Measurements from ENCODE around the gene CRADD.

CRADD gene

DNA sequence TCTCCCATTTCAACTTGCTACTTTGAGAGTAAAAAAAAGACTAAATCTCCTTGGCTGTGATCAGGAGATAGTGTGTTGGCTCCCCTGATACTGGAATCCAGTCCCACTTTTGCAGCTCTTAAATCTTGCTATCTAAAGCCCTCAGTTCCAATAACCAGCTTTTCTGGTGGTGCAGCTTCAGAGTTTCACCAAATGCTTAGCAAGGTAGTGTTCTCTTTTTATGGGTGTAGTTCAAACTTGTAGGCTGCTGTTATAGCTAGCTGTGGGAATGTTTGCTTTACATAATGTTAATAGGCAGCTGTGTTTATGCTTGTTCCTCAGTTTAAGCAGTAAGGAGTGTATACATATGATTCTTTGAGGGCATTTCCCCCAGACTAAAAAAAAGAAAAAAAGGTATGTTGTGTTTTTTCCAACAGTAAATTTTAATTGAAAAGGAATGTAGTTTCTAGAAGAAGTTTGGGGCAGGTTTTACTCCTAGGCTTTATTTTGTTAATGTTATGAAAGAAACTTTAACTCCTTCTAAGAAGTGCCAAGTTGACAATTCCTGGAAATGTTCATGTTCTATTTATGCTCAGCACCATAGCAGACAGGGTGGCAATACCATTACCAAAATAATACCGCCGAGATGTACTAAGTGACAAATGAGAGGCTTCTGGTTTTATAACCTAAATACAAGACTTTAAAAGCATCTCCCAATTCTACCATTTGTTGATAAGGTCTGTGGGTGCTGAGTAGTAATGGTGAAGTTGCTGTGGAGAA lies 12.1 kb downstream of the CRADD start:
- no peak for DNase-seq (ENCODE audit: low read depth)
- TF ChIP-seq, protein P1, sequence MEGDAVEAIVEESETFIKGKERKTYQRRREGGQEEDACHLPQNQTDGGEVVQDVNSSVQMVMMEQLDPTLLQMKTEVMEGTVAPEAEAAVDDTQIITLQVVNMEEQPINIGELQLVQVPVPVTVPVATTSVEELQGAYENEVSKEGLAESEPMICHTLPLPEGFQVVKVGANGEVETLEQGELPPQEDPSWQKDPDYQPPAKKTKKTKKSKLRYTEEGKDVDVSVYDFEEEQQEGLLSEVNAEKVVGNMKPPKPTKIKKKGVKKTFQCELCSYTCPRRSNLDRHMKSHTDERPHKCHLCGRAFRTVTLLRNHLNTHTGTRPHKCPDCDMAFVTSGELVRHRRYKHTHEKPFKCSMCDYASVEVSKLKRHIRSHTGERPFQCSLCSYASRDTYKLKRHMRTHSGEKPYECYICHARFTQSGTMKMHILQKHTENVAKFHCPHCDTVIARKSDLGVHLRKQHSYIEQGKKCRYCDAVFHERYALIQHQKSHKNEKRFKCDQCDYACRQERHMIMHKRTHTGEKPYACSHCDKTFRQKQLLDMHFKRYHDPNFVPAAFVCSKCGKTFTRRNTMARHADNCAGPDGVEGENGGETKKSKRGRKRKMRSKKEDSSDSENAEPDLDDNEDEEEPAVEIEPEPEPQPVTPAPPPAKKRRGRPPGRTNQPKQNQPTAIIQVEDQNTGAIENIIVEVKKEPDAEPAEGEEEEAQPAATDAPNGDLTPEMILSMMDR (IDR thresholded peaks at IDR 0.05; ENCODE audit: low read length, missing control alignments), result no peak

DNA sequence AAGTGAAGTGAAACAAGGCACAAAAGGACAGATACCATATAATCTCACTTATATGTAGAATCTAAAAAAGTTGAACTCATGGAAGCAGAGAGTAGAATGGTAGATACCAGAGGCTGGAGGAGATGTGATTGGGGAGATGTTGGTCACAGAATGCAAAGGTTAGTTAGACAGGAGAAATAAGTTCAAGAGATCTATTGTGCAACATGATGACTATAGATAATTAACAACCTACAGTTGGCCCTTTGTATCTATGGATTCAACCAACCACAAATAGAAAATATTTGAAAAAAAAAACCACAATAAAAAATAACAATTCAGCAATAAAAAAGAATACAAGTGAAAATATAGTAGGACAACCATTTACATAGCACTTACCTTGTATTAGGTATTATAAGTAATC lies 19.3 kb downstream of the CRADD start:
- H3K4me3 ChIP-seq (replicated peaks; ENCODE audit: low read depth, low read length), result no peak overlapping the region
- TF ChIP-seq, protein P1 (IDR thresholded peaks at IDR 0.05; ENCODE audit: low read length, missing control alignments), result no peak
- no peak for DNase-seq (ENCODE audit: low read depth)

More for the DNA sequence above, 12.1 kb downstream of the CRADD start:
- H3K4me3 ChIP-seq (replicated peaks; ENCODE audit: low read depth, low read length), result no peak overlapping the region

DNA sequence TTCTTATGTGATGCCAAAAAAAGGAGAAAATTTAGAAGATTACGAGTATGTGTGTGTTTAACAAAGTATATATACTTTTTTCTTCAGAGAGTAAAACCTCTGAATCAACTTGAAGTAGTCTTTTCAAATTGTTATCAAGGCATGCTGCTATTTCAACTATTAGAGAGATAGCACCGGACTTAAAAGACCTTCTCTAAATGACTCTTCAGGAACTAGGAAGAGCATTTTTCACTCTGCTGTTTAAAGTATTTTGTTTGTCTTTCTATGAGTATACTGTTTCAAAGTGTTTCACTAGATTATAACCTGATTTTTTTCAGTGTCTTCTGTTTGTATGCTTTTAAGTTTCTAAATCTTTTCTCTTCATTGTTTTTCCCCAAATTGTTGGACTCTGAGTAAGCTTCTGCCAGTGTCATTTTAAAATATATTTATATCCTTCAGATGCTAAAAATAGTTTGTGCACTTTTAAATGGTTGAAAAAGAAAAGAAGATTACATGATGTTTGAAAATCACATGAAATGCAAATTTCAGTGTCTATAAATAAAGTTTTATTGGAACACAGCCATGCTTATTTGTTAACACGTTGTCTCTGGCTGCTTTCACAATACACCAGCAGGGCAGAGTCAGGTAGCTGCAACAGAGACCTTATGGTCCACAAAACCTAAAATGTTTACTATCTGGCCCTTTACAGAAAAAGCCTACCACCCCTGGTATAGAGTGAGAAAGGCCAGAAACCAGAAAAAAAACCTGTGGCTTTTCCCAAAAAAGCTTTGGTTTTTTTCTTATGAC lies 21.3 kb downstream of the CRADD start:
- TF ChIP-seq, protein P1 (IDR thresholded peaks at IDR 0.05; ENCODE audit: low read length, missing control alignments), result no peak
- no peak overlapping the region for H3K4me3 ChIP-seq (replicated peaks; ENCODE audit: low read depth, low read length)
- DNase-seq (ENCODE audit: low read depth), result peak; percentile 25

DNA sequence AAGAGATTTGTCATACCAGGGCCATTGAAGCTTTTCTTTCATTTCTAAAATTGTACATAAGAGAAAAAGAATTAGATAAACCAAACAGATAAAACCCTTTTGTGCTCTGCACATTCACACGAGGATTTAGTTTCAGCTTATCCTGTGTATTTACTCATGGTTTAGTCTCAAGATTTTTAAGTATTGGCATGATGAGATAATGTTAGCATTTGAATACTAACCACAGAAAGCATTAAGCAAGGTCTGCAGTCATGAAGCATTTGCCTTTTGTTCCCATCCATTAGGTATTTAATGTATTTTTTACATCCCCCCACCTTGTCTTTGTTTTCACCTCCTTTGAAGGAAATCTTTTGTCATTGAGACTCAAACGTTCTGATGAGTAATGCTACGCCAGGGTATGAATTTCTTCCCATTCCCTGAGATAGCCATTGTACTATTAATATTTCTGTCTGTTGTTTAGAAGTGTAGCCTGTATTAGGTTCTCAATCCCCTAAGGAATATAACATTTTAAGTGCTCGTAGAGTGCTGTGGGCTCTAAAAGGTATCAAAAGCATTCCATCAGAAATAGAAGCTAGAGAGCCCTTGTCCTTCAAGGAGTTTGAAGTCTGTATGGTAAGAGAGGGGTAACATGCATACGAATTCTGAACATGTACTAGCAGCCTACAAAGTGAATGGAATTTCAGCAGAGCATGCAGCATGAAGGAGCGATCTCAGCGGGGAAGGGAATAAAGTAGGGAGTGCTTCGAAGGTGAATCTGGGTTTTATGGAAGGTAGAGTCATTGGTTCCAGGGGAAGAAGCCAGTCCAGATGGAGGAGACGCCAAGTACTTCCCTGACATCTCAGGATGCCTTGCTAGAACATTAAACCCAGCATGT lies 22.3 kb downstream of the CRADD start:
- TF ChIP-seq, protein P1 (IDR thresholded peaks at IDR 0.05; ENCODE audit: low read length, missing control alignments), result no peak
- no peak overlapping the region for H3K4me3 ChIP-seq (replicated peaks; ENCODE audit: low read depth, low read length)
- DNase-seq (ENCODE audit: low read depth), result peak; percentile 56

DNA sequence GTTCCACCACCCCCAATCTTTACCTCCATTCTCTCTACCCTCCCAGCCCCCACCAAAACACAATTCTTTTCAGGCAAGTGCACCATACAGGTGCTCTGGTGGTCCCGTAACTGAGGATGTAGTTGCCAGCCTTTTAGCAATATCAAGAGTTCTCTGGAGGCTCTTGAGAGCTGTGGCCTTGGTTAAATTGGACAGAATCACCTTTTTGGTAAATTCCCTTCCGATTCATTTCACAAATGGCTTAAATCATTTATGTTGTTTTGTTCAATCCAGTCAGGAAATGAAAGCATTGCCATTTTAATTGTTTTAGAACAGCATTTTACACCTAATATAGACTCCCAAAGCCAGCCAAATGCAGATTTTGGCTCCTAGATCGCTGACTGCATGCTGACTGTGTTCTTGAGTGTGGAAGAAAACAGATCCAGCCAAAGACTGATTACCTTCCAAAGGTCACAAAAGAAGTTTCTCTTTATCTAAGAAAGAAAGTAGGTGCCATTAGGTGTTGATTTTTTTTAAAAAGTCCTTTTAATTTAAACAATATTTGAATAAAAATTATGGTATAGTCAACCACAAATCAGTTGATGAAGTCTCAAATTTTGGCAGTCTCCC lies 25.6 kb downstream of the CRADD start:
- DNase-seq (ENCODE audit: low read depth), result no peak
- TF ChIP-seq, protein P1 (IDR thresholded peaks at IDR 0.05; ENCODE audit: low read length, missing control alignments), result no peak

DNA sequence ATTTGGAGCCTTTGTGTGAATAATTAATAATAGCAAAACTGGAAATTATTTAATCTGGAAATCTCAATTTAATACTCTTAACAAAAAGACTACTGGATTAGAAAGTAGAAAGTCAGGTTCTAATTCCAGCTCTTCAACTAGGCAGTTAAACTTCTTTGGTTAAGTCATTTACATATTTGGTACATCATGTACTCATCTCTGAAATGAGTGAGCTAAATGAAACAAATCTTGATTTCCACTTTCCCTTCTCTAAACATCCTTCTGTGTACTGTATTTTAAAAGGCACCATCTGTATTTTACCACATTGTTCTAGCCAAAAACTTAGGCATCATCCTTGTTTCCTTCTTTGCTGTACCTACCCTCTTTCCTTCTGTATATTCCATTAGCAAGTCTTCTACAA lies 26.9 kb downstream of the CRADD start:
- TF ChIP-seq, protein P1 (IDR thresholded peaks at IDR 0.05; ENCODE audit: low read length, missing control alignments), result no peak
- no peak for DNase-seq (ENCODE audit: low read depth)
- H3K4me3 ChIP-seq (replicated peaks; ENCODE audit: low read depth, low read length), result no peak overlapping the region

More for the DNA sequence above, 25.6 kb downstream of the CRADD start:
- no peak overlapping the region for H3K4me3 ChIP-seq (replicated peaks; ENCODE audit: low read depth, low read length)
